Inferior parietal cortex (tissue), 1 donor: ENCODE results near the gene PRSS50.
A peak's percentile ranks its signal among the peaks of the same experiment; 100 is the strongest.

ENCODE experiments used
- DNase-seq: peaks from one replicate; pipeline ENCODE4 v3.0.0-alpha.2; 2016; ENCODE audit errors: extremely low spot score

PRSS50 gene

DNA sequence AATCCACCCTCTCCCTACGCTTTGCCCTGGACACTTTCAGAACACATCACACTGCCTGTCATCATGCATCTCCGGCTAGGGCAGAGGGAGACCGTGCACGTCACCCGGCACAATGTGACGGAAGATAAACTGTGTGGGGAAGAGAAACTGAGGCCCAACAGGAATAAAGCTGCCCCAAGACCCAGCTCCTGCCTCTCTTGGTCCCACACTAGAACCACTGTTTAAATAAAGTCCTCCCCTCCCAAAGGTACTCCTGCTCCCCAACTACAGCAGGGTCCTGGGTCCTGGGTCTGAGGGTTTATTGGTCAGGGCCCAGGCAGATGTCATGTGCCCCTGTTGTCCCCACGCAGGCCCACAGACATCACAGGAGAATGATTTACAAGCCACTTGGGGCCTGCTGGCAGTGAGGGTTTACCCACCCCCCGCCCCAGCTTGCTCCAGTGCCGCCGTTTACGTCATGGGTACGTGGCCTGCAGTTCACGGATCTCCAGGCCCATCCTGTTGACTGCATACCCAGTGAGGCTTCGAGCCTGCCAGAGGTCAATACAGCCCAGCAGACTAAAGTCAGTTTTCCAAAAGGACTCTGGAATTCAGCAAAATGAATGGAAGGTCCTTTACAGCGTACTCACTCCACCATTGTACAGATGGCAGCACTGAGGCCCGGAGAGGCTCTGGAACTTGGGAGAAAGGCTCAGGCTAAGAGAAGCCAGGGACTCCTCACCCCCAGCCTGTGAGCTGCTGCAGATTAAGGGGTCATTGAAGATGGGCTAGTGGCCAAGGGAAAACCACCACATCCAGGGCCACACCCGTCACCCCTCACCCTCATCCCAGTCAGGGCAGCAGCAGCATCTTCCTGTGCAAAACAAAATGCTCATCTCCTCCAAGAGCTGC, 47.4 kb downstream of the PRSS50 start:
- no peak for DNase-seq

DNA sequence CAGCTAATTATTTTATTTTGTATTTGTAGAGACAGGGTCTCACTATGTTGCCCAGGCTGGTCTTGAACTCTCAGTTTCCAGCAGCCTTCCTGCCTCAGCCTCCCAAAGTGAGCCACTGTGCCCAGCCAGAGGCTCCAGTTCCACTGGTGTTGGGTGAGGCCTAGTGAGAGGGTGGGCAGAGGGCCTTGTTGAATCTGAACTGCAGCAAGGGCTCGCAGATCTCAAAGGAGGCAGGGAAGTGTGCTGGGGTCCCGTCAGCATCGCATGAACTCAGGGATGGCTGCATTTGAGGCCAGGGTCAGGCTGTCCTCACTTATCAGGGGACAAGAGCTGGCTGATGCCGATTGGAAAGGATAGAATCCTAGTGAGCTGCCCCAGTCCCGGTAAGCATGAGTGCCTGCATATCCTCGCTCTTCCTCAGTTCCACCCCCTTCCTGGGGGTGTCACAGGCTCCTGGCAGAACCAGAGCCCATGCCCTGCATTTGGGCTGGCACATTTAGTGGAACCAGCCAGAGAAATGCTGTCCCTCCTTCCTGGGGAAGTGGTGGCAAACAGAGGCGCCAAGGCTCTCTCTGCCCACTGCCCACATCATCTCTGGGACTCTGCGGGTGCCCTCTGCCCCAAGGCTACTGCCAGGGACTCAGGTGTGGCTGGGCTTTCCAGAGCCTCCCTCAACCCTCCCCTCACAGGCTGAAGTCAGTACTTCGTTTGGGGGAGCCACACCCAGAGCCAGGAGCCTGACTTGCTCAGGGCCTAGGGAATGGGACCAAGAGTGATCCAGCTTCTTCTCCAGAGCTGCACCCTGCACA, 48.3 kb downstream of the PRSS50 start:
- DNase-seq, result no peak

DNA sequence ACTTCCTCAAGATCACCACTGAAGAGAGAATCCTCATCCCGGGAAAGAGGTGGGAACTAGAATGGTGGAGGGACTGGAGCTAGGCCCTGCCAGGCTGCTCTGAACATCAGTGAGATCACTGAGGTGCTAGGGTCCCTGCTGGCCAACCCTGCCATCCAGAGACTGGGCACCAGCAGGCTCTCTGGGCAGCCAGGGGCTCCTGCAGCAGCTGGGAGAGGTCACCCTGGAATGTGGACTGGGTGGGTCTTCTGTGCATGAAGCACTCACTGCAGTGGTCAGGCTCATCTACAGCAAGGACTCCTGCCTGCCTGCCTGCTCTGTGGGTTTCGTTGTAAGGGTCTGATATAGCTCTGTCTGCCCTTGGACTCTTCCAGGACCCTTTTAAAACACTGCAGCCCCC, 49.1 kb downstream of the PRSS50 start:
- DNase-seq, result no peak

DNA sequence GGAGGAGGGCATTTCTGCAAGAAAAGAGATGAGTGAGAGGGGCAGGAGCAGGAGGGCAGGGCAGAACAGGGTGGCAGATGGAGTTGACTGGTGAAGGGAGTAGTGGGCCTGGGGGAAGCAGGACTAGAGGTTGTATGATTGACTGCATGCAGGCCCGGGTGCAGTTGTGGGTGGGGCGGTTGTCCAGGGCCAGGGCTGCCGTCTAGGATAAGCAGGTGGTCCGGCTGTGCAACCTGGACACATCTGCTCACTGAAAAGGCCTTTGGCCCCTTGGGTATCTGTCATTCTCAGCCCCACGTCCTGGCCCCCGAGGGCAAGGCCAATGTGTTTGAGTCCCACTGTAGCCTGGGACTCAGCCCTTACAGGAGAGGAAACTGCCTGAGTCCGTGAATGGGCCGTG, 49.6 kb downstream of the PRSS50 start:
- DNase-seq, result no peak

DNA sequence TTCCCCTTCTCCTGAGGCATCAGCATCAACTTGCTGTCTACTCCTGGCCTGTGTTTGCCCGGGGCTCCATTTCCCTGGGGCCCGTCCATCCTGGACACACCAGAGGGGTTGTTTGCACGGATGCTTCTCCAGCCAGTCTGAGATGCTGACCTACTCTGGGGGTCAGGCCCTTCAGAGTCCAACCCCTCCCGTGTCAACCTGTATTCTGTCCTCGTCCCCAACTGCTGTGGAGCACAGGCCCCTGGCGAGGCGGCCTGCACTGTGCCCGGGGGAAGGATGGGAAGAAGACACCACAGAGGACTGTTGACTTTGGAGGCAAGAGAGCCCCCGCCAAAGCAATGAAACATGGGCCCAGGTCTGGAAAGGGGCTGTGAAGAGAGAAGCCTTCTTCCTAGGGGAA, 50.0 kb downstream of the PRSS50 start:
- DNase-seq, result no peak

DNA sequence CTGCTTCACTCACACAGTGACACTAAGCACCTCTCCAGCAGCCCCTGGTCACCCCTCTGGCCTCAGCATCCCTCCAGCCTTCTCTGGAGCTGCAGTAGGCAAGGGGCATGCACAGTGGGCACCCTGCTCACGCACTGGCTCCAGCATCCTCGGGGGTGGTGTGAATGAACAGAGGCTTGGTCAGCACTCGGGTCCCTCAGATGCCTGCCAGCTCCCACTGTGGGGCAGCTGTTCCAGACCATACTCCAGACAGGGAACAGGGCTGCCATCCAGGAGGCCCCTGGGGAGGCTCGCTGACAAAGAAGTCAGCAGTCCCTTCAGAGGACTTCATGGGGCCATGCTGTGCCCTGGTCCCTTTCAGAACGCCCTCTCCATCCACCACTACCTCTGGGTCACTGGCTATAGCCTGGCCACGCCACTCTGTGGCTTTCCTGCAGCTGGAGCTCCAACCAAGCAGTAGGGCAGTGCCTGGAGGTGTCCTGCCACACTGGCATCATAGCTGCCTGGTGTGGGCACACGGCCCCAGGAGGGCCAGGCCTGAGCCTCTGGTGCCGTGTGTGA, 50.5 kb downstream of the PRSS50 start:
- no peak for DNase-seq

DNA sequence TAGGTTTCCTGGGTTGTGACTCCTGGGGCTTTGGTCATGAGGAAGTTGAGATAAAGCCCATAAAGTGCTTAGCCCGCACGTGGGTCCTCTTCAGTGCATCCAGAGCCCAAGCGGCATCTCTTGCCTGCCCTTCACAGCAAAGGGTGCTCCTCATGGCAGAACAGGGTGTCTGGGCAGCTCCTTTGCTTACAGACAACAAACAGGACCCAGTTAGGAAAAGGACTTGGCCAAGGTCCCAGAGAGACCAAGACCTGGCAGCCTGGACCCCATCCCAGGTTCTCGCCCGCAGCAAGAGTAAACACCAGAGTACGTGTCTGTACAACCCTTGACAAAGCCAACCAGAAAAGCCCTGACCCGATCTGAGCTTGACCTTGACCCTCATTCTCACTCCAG, 51.2 kb downstream of the PRSS50 start:
- DNase-seq, result no peak

DNA sequence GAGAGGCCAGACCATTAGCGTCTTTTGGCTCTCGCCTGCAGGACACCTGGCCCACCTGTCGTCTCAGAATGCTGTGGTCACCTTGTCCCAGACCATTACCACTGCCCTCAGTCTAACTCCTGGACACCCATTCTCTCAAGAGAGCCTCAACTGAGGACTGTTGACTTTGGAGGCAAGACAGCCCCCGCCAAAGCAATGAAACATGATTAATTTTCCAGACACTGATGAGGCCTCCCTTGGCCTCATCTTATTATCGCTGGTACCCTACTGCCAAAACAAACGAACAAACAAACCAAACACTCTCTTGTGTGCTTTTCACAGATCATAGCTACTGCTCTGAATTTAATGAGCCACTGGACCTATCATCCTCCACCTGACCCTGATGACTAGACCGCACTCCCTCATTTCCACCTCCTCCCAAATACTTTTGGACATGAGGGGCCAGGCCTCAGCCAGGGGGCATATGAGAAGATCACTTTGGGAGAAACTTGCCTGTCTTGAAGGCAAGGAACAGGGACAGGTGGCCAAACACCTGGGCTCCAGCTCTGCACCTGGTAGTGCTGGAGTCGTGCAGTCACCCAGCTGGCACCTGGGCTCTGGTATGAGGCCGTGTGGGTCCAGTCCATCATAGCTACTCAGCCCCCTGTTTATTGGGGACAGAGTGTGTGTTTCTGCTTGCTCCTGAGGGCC, 51.8 kb downstream of the PRSS50 start:
- no peak for DNase-seq

DNA sequence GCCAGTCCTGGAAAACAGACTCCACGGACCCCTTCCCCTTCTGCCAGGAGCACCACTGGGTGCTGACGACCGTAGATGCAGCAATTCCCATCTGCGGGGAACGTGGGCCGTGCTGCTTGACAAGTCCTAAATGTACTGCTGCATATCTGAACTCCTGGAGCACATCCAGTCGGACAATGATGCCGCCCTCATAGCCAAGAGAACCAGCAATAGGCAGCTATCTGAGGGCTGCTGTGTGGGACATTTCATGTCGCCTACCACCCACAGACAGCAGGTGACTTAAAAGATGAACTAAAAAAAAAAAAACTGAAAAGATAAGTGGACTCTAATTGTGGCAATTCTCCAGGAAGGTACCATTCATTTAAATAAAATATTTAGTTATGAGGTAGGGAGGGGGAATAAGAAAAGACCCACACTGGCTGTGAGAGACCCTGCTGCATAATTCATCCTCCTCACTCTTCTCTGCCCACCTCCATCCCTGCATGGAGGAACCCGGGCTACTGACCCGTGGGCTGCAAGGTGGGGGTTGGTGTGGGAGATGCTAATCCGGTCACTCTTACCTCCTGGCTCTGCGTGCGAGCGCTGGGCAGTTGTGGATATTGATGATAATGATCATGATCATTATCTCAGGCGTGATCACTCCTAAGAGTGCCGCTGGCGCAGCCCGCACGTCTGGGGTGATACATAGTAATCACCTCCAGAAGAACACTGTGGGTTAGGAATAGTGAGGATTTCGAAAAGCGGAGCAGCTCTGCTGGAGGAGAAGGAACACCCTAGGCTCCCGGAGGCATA, 52.5 kb downstream of the PRSS50 start:
- peak; percentile 33 for DNase-seq

DNA sequence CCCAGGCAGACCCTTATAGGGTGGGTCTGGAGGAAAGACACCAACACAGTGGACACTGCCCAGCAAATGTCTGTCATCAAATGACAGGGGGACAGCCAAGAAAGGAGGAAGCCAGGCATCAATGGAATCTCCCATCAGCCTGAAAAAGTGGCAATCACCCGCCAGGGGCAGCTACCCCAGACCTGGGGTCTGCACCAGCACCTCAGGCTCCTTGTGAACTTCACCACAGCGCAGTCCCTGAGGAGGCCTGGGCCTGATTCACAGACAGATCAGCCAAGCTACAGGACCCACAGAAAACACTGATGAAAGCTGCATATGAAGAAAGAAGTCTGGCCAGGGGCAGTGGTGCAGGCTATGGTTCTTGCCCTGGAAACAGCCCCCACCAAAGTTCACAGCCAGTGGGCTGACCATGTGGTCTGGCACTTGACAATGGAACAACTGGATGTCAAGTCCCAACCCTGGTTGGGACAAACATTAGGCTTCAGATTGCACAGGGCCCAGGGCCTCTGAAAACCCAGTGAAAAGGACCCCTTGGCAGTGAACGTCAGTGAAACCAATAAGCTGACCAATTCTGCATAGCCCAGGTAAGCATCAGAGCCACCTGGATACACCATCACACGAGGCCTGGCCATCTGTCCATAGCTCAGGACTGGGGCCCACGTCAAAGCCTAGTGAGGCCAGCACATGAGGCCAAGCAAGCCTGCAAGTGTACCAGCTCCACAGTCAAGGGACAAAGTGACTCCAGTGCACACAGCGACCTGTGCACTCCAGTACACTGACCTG, 53.3 kb downstream of the PRSS50 start:
- no peak for DNase-seq

DNA sequence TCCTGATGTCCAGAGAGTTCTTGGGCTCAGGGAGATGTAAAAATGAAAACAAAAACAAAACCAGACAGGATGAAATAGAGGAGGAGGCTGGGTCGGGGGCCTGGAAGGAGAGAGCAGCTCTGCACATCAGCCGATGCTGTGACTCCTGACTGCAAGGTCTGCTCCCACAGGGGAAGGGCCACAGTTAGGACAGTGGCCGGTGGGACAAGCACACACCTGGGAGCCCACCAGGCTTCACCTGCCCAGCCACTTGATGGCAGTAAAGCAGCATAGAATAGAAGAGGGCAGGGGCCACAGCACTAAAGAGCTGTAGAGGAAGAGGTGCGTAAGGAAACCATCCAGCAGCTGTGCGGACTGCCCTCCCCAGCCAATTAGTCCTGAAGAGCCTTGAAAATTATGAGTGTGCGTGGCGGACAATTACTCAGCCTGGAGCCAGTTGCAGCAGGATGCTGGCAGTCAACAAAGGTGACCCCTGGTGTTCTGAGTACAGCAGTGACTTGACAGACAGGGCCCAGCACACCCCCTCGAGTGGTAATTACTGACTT, 54.0 kb downstream of the PRSS50 start:
- no peak for DNase-seq

DNA sequence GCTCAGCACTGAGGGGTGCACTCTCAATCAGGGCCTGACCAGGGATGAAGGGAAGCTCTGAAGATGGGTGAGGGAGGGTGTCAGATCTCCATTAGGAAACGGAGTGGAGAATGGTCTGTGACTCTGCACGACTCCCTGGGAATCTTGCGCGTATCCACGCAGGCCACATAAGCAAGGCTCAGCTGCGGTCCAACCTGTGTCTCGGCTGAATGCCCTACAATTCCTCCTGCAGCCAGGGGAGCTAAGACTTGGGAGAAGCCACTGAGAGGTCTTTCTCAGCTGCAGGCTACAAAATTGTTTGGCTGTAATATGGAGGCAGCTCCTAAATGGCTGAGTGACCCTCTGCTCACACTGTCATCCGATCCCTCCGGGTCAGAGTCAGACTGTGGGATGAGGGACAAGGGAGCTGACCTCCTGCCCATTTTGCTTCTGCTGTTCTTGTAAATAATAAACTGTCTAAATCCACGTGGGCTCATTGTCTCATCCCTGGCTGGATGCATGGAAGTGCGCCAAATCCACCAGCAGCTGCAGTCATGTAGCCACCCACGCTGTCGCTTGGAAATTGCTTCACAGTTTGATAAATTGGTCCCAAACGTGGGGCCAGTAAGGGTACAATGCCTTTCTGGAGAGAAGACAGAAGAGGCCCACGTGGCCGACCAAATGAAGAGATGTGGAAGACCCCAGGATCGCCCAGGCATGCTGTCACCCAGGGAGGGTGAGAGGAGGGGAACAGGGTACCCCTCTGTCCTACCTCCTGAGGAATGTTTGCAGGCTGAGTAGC, 54.7 kb downstream of the PRSS50 start:
- DNase-seq, result peak; percentile 72
